Stimulated activated memory B cell treated with anti-CD40 and anti-IgM and Interleukin-4, amounts not matched to agents 10 μg/mL and 1 μg/mL and 100 μg/mL, for 72 hours (primary cell): ENCODE data around the gene ALKAL2.

Source experiments
- ATAC-seq: fragments of 150-1000 bp; cut with Tn5 transposase; 2 replicates; pipeline ENCODE4 v1.10.0; 2021
- H3K27ac Mint-ChIP-seq: one replicate; pipeline ENCODE4 v1.8.0; 2022; ENCODE audit warnings: mild to moderate bottlenecking, mixed read lengths
- H3K27me3 Mint-ChIP-seq: one replicate; pipeline ENCODE4 v1.8.0; 2022; ENCODE audit warnings: mixed read lengths
- H3K36me3 Mint-ChIP-seq: one replicate; pipeline ENCODE4 v1.8.0; 2022; ENCODE audit warnings: mixed read lengths
- H3K4me1 Mint-ChIP-seq: one replicate; pipeline ENCODE4 v1.8.0; 2022; ENCODE audit warnings: mixed read lengths
- H3K4me3 Mint-ChIP-seq: one replicate; pipeline ENCODE4 v1.8.0; 2022; ENCODE audit warnings: mild to moderate bottlenecking, moderate library complexity, mixed read lengths
- H3K9me3 Mint-ChIP-seq: one replicate; pipeline ENCODE4 v1.8.0; 2022; ENCODE audit warnings: mixed read lengths

ALKAL2 gene

DNA sequence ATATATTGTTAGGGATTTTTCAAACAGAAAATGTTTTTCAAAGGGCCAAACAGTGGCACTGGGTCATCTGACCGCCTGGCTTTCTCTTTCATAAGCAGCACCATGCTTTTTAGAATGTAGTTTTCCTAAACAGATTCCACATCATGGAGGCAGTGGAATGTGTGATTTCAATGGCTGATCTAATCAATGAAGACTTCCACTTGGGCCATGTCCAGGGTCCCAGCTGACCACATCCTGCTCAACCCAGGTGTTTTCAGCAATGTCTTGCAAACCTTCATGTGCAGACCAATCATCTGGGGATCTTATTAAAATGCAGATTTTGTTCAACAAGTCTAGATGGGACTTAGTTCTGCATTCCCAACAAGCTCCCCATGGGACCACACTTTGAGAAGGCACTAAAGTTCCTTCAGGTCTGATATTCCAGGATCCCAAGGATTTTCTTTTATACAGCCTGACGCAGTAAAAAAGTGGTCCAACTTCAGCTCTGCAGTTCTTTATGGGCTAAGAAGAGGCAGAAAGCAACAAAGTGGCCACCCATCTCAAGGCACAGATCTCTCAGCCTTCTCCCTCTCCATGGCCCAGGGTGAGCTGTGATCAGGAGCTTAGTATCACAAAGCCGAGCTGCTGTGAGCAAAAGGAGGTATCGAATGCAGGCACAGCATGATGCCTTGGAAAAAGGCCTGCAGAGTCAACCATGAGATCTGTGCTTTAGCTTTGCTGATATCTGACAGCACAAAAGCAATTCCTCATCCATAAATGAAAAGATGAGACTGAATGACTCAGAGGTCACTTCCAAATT, 3.7 kb downstream of the ALKAL2 start:
- Mint-ChIP-seq H3K27me3 (peaks cover 21% of the 10 kb centered on the region), H3K36me3 (peaks cover 24% of the 10 kb centered on the region), H3K9me3 (no peaks in the 10 kb centered on the region), H3K4me1 (peaks cover 4% of the 10 kb centered on the region), H3K27ac (no peak overlapping the region), H3K4me3 (no peak overlapping the region)
- no peak for ATAC-seq

DNA sequence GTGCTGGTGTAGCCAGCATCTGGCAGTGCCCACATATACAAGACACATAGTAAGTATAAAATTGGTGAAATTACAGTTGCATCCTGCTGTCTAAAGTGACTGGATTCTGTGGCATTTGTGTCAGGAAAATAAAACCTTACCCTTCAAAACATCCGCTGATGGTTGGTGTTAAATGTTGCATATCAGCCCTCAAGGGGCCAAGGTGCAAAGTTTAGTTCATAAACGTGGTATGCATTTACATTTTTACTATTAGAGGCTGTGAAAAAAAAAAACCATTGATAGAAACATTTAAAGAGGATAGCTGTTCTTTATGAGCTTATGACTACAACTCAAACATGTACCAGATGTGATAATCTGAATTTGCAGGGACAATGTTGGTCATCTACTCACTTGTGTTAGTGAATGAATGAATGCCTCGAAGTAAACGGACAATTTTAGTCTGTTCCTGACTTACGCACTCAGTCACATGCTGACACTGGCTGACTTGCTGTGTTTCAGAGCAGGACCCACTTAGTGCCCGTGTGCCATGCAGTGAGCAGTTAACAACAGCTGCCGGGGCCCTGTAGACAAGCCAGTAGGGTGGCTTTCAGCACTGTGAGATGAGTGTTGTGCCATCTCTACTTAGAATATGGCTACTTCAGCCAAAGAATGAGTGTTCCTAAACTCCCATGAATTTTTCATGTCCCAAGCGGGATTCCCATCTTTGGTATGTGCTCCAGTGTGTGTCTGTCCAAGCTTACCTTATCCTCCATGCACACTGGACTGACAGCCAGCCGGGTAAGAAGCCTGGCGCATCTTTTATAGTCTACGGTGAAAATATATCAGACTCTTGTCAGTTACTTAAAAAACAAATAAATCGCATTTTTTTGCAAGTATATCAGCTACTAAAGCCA, 5.3 kb downstream of the ALKAL2 start:
- ATAC-seq, result no peak
- H3K4me3 Mint-ChIP-seq, result no peak overlapping the region

DNA sequence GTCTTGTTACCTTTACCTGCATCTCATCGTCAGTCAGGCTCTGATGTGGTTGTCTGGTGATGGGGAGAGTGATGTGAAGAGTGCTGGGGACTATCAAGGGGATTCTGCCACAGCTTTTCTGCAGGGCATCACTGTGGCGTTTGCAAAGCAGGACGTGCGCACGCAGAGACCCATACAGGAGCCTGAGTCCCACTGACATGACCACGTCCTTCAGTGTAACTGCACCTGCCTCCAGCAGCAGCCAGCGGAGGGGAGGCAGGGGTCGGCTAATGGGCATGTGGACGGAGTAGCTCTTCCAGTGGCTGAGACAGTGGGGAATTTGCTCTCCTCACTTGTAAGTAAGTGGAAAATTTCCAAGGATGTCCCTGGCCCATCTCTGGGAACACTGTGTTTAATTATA, 6.5 kb downstream of the ALKAL2 start:
- Mint-ChIP-seq H3K4me3 (no peak overlapping the region), H3K36me3 (peaks cover 44% of the 10 kb centered on the region), H3K27ac (no peak overlapping the region), H3K27me3 (peaks cover 12% of the 10 kb centered on the region), H3K9me3 (no peaks in the 10 kb centered on the region), H3K4me1 (no peaks in the 10 kb centered on the region)
- ATAC-seq, result no peak

More for the DNA sequence above, 5.3 kb downstream of the ALKAL2 start:
- no peak overlapping the region for H3K27ac Mint-ChIP-seq
- H3K36me3 Mint-ChIP-seq, result peaks cover 31% of the 10 kb centered on the region
- H3K4me1 Mint-ChIP-seq, result peaks cover 4% of the 10 kb centered on the region
- H3K27me3 Mint-ChIP-seq, result peaks cover 21% of the 10 kb centered on the region
- H3K9me3 Mint-ChIP-seq, result no peaks in the 10 kb centered on the region

DNA sequence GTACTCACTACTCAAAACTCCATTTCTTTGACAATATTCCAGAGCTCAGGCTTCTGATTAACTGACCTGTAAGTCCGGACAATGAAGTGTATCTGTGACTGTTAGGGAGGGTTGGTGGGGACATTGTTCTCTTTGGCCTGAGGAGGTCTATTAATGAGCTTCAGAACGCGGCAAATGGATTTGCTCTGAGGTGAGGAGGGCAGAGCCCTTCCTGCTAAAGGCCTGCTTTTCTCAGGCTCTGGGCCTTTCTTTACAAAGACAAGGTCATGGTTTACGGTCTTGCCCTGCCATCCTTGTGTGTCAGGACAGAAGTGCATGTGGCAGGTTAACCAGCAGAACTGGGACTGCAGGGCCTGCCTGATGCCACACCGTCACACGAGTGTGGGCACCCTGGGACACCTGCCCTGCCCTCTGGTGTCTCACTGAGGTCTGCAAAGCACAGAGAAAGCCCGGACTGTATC, 7.2 kb downstream of the ALKAL2 start:
- H3K9me3 Mint-ChIP-seq, result no peaks in the 10 kb centered on the region
- no peak for ATAC-seq

DNA sequence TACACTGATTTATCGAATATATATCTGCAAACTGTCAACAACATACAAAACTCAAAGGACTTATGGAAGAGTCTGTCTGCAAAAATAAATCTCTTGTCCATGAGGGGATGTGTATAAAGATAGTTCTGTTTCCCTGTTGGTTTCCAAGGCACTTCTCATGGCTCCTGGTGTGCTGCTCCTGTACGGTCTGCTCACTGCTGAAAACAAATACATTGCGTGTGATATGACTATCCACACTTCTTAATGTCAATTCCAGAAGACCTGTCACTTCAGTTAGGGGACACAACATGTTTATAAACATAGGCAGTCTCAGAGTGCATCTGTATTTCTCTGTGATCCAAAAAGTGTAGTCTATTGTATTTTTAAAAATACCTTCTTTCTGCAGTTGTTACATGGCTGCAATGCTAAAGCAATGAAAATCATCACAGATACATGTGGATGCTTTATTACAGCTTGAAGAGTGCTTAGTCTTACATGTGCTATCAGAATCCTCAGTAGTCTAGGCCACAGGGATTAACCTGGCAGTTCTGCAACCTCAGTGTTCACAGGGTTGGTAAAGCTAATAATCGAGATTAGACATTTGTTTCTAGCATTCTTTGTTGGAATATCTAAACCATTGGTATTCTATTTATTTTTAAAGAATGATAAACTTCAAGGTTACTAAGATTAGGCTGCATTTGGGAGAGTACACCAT, 7.8 kb downstream of the ALKAL2 start:
- peaks cover 47% of the 10 kb centered on the region for H3K36me3 Mint-ChIP-seq
- peaks cover 7% of the 10 kb centered on the region for H3K4me1 Mint-ChIP-seq
- ATAC-seq, result no peak
- no peaks in the 10 kb centered on the region for H3K27me3 Mint-ChIP-seq
- no peaks in the 10 kb centered on the region for H3K9me3 Mint-ChIP-seq
- H3K27ac Mint-ChIP-seq, result no peak overlapping the region
- H3K4me3 Mint-ChIP-seq, result no peak overlapping the region

More for the DNA sequence above, 7.2 kb downstream of the ALKAL2 start:
- peaks cover 1% of the 10 kb centered on the region for H3K4me1 Mint-ChIP-seq
- peaks cover 5% of the 10 kb centered on the region for H3K27me3 Mint-ChIP-seq
- no peak overlapping the region for H3K4me3 Mint-ChIP-seq
- H3K36me3 Mint-ChIP-seq, result peaks cover 43% of the 10 kb centered on the region
- H3K27ac Mint-ChIP-seq, result no peak overlapping the region

DNA sequence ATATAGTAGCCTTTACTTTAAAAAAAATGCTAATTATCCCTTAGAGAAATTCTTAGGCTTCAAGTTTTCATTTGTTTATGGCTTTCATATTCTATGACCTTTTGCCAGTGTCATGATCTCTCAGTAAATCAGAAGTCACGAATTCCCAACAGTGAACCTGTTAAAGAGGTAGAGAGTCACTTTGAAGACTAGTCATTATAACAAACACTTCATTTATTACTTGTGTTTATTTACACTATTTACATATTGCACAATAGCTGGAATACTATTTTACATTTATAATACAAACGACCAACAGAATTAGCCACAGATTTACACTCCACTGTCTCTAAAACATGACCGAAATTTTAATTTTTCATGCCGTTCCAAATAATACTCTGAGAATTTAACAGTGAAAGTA, 8.5 kb downstream of the ALKAL2 start:
- H3K4me3 Mint-ChIP-seq, result no peak overlapping the region
- no peak overlapping the region for H3K27ac Mint-ChIP-seq
- H3K9me3 Mint-ChIP-seq, result no peaks in the 10 kb centered on the region
- H3K4me1 Mint-ChIP-seq, result peaks cover 13% of the 10 kb centered on the region
- H3K36me3 Mint-ChIP-seq, result peaks cover 51% of the 10 kb centered on the region
- H3K27me3 Mint-ChIP-seq, result no peaks in the 10 kb centered on the region
- no peak for ATAC-seq

DNA sequence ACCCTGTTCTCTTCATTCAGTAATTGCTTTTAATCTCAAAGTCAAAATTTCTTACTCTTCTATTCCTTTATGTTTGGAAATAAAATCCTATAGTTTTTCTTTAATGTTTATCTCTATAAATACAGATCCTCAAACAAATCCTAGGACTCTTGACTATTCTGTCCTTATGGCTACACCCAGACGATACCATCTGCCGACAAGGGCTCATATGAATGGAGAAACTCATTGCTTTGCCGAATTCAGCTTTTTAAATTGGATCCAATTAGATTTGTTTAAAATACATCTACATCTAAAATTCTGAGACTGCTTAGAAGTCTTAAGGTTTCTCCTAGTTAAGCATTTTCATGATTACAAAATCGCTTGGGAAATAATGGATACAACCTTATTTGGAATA, 9.0 kb downstream of the ALKAL2 start:
- H3K9me3 Mint-ChIP-seq, result no peaks in the 10 kb centered on the region

DNA sequence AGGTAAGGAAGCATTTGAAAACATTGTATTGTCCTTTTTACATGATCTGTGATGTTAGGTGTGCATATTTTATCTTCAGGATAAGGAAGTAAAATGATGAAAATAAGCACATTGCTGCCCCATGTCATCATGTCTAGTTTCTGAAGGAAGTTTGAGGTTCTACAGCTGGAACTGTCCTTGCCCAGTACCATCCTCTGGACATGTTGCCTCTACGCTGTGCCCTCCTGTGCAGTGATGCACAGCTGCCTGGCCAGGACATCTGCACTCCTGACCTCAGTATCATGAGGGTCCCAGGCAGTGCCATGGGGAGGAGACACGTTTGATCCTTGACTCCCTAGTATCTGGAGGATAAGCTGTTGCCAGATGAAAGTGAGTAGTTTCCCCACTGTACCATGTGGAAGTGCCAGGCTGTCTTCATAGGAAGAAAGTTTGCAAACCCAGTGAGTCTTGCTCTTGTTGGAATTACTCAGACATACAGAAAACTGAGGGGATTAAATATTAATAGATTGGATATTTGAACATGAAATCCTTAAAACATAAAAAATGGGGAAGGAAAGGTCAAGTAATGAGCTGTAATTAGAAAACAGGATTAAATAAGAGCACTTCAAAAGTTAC, 9.5 kb downstream of the ALKAL2 start:
- Mint-ChIP-seq H3K27ac (no peak overlapping the region), H3K4me1 (peaks cover 15% of the 10 kb centered on the region), H3K36me3 (peaks cover 53% of the 10 kb centered on the region), H3K4me3 (no peak overlapping the region), H3K27me3 (no peaks in the 10 kb centered on the region), H3K9me3 (no peaks in the 10 kb centered on the region)
- ATAC-seq, result no peak

More for the DNA sequence above, 9.0 kb downstream of the ALKAL2 start:
- no peak overlapping the region for H3K27ac Mint-ChIP-seq
- no peak for ATAC-seq
- peaks cover 53% of the 10 kb centered on the region for H3K36me3 Mint-ChIP-seq
- H3K27me3 Mint-ChIP-seq, result no peaks in the 10 kb centered on the region
- no peak overlapping the region for H3K4me3 Mint-ChIP-seq
- peaks cover 15% of the 10 kb centered on the region for H3K4me1 Mint-ChIP-seq

DNA sequence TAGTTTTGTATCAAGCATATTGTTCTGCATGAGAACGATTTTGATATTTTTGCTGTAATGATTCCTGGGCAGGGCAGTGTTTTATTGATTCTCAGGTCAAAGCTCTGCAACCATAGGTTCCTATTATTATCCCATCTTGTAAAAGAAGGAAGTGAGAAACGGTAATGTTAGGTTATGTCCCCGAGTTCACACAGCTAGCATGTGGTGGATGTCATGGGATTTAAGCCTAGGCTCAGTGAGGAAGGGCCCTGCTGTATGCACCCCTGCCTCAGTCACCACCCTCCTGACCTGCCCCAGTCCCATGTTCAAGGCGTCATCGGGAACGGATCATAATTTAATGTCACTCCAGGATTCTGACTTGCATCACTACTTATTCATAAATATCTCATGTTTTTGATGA, 12.4 kb downstream of the ALKAL2 start:
- no peak overlapping the region for H3K27ac Mint-ChIP-seq
- no peaks in the 10 kb centered on the region for H3K9me3 Mint-ChIP-seq
- H3K4me3 Mint-ChIP-seq, result no peak overlapping the region
- peaks cover 34% of the 10 kb centered on the region for H3K4me1 Mint-ChIP-seq
- H3K27me3 Mint-ChIP-seq, result no peaks in the 10 kb centered on the region
- H3K36me3 Mint-ChIP-seq, result peaks cover 47% of the 10 kb centered on the region
- peak; percentile 66 for ATAC-seq

DNA sequence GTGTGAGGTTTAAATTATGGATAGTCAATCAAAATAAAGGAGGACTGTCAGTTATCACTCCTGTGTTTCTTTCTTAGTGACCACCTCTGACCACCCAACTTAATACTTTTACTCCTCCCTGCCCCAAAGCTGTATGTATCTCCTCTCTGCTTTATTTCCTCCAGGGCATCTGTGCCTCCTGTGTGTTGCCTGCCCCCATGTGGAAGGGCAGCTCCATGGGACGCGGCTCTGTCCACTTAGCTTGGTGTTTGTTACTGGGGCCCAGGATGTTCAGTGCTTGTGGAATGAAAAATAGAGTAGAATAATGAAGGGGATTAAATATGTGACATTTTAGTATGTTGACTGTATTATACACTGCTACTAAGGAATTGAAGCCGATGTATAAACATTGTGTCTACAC, 13.4 kb downstream of the ALKAL2 start:
- Mint-ChIP-seq H3K4me1 (peaks cover 43% of the 10 kb centered on the region), H3K27me3 (no peaks in the 10 kb centered on the region), H3K27ac (no peak overlapping the region), H3K4me3 (no peak overlapping the region), H3K36me3 (peaks cover 57% of the 10 kb centered on the region), H3K9me3 (no peaks in the 10 kb centered on the region)
- no peak for ATAC-seq

DNA sequence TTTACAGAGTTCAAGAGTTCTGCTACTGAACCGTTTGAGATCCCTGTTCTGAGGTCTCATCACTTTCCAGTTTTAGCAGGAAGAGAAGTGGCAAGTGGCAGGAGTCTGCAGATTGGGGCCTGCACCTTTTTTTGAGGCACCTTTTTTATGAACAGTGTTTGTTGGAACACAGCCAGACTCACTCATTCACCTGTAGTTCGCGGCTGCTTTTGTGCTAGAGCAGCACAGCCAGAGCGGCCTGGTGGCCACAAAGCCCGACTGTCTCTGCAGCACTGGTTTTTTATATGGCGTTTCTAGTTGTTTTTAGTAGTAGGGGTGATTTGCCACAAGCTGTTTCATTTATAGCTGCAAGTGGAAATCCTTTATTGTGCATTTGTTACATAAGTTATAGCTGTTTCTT, 14.6 kb downstream of the ALKAL2 start:
- Mint-ChIP-seq H3K27ac (no peak overlapping the region), H3K36me3 (peaks cover 55% of the 10 kb centered on the region), H3K4me1 (peaks cover 52% of the 10 kb centered on the region), H3K9me3 (no peaks in the 10 kb centered on the region), H3K27me3 (no peaks in the 10 kb centered on the region), H3K4me3 (no peak overlapping the region)
- ATAC-seq, result no peak

DNA sequence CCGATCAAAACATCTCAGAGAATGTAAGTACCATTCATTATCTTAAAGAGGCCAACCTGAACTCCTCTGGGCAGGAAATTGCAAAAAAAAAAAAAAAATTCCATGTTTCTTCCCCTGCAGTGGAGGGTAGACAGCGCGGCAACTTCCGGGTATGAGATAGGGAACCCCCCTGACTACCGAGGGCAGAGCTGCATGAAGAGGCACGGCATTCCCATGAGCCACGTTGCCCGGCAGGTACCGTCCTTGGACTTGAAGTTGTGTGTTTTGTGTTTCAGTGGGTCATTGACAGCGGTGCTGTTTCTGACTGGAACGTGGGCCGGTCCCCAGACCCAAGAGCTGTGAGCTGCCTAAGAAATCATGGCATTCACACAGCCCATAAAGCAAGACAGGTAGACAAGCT, 16.0 kb downstream of the ALKAL2 start:
- Mint-ChIP-seq H3K4me3 (no peak overlapping the region), H3K36me3 (peaks cover 50% of the 10 kb centered on the region)
- ATAC-seq, result no peak

DNA sequence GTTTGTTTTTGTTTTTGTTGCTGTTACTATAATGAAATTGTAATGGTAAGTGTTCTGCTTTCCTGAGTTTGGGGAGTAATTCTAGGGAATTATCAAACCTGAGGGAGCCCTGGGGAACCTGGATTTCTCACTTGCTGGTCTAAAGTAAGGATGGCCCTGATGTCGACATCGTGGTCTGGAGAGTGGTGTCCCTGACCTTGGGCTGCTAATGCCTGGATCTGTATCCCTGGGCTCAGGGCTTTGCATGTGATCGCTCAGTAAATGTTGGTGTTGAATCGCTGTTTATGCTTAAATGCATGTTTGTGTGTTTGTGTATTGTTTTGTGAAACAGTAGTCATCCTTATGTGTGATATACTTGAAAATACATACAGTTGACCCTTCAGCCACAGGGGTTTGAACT, 17.0 kb downstream of the ALKAL2 start:
- Mint-ChIP-seq H3K27me3 (no peaks in the 10 kb centered on the region), H3K4me1 (peaks cover 71% of the 10 kb centered on the region), H3K4me3 (no peak overlapping the region), H3K36me3 (peaks cover 45% of the 10 kb centered on the region), H3K9me3 (no peaks in the 10 kb centered on the region), H3K27ac (no peak overlapping the region)
- no peak for ATAC-seq

More for the DNA sequence above, 16.0 kb downstream of the ALKAL2 start:
- Mint-ChIP-seq H3K4me1 (peaks cover 66% of the 10 kb centered on the region), H3K27ac (no peak overlapping the region), H3K9me3 (no peaks in the 10 kb centered on the region), H3K27me3 (no peaks in the 10 kb centered on the region)

DNA sequence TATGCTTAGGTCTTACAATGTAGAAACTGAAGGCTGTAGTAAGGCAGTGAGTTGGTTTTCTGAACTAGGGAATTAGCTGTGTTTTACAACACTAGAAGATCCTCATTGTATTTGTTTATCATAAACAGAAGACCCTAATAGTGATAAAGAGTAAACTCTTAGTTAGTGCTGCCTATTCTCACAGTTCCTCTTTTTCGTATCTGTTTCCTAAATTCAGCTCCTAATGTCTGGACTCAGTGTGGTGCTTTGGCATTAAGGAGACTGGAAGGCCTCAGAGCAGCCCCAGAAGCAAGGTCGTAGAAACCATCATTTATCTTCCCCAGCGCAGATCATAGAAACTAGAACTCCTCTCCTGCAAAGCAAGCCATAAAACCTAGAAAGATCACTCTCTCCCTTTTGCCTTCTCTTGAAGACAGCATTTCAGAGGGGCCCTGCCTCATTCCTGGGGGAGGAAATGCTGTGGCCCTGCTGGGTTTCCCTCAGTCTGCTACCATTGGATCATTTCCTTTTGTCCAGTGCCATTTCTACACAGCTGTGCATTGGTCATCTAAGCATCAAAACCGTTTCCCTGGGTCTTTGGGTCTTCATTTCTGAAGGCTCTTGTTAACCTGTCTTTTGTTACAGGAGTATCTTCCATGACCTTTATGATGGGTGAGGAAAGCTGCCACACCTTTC, 18.4 kb downstream of the ALKAL2 start:
- no peak for ATAC-seq
- H3K36me3 Mint-ChIP-seq, result peaks cover 36% of the 10 kb centered on the region
- no peaks in the 10 kb centered on the region for H3K9me3 Mint-ChIP-seq
- H3K27me3 Mint-ChIP-seq, result no peaks in the 10 kb centered on the region
- no peak overlapping the region for H3K4me3 Mint-ChIP-seq
- no peak overlapping the region for H3K27ac Mint-ChIP-seq
- peaks cover 59% of the 10 kb centered on the region for H3K4me1 Mint-ChIP-seq
